ENCODE measurements around the gene TPRX1.

DNA sequence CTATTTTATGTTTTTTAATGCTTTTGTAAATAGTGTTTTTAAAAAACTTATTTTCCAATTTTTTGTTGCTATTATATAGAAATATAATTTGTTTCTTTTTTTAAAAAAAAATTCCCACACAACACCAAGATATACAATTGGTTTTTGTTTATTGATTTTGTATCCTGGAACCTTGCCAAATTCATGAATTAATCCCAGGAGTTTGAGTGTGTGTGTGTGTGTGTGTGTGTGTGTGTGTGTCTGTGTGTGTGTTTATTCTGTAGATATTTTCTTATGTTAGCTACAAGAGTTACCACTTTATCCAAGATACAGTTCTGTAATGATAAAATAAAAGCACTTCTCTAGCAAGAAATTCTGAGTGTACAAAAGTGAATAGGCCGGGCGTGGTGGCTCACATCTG, 7.6 kb downstream of the TPRX1 start:
- no peak for TF ChIP-seq POLR2AphosphoS5 (IDR thresholded peaks at IDR 0.05; ENCODE audit: low read depth, low read length)
- TF ChIP-seq POLR2A (IDR thresholded peaks at IDR 0.05; ENCODE audit: low read depth, low read length), result no peak
- no peak for TF ChIP-seq TAF1 (IDR thresholded peaks at IDR 0.05; ENCODE audit: low read depth, low read length)
- TF ChIP-seq POU2F2 (IDR thresholded peaks at IDR 0.05; ENCODE audit: low read depth, low read length), result no peak
- no peak for TF ChIP-seq SPI1 (IDR thresholded peaks at IDR 0.05; ENCODE audit: low read depth, low read length)
